Measurements from ENCODE around the gene MSTO1. TPM values are rescaled to one million over a fixed set of nuclear protein-coding genes. Genes with fewer than 3 reads are reported as not detected.

Gene MSTO1
- total and polyA plus RNA-seq, 10 of the 15 experiments (the other 5 are each of a cell fraction or from before 2014, with no cell fraction given), result 16.1 to 87.9 (median 46.6) TPM

DNA sequence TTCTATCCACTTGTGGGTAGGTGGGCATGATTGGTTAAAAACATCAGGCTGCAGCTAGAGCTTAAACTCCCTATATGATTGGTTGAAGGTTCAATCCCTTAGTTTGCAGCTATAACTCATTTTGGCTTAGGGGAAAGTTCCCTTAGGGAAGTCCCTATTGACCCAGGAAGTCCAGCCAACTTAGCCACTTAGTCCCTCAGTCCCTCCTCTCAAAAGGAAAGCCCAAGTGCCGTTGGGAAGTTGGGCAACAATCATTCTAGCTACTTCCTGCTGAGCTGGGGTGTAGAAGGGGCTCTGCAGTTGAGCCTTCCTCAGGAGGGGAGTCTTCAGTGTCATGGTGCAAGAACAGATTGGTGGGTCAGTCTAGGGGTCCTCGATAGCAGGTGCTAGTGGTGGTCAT lies 12.2 kb downstream of the MSTO1 start:
- no TSS peak for BruUV-seq (replicated peaks)
- Histone ChIP-seq H2AFZ (ENCODE audit: control insufficient read depth, low read depth, low read length) (peak overlapping the region; percentile 51), H3K9ac (ENCODE audit: control insufficient read depth, insufficient read depth, low read length) (no peak overlapping the region), H3K4me3 (no peak overlapping the region), H3K4me1 (ENCODE audit: control insufficient read depth, insufficient read depth, low read length) (no peaks in the 10 kb centered on the region), H3K9me3 (replicated peaks; ENCODE audit: control insufficient read depth, insufficient read depth, low read length) (no peaks in the 10 kb centered on the region; the same call in 1 of the 3 replicates), H4K20me1 (ENCODE audit: control insufficient read depth, insufficient read depth) (no peaks in the 10 kb centered on the region), H3K79me2 (ENCODE audit: control insufficient read depth, insufficient read depth, low read length) (no peaks in the 10 kb centered on the region), H3K4me2 (ENCODE audit: control insufficient read depth, insufficient read depth) (no peak overlapping the region), H3K27me3 (replicated peaks in 1 of 2; ENCODE audit: control insufficient read depth in 2 of 2, insufficient read depth in 2 of 2, low read length in 1 of 2) (no peaks in the 10 kb centered on the region), H3K36me3 (ENCODE audit: control insufficient read depth in 2 of 2, insufficient read depth in 2 of 2, low read length in 1 of 2) (no peaks in the 10 kb centered on the region), H3K27ac (ENCODE audit: control insufficient read depth, insufficient read depth) (no peak overlapping the region)
- in situ Hi-C loops (cut with MboI) (no loop called here), intact Hi-C loops (cut with micrococcal nuclease; ENCODE audit: unreplicated experiment) (no loop called here)
- ChIA-PET POLR2A (interaction anchor here (0.5 to 0.7 kb wide), 3 partner anchors 49 to 529 kb away, joined by 3 to 7 read pairs (median 4); no protein-coding TSS in a partner anchor), SMC1A (ENCODE audit: uncharacterized antibody, unreplicated experiment) (interaction anchor here (1.0 kb wide), 1 partner anchor 367 kb away, joined by 3 read pairs; no protein-coding TSS in a partner anchor), CTCF (interaction anchor here (0.6 to 1.4 kb wide), 2 partner anchors 116 to 371 kb away, joined by 4 read pairs; no protein-coding TSS in a partner anchor), RAD21 (ENCODE audit: unreplicated experiment) (no interaction called here)
- FAIRE-seq, result no peak
- TF ChIP-seq, protein P1, sequence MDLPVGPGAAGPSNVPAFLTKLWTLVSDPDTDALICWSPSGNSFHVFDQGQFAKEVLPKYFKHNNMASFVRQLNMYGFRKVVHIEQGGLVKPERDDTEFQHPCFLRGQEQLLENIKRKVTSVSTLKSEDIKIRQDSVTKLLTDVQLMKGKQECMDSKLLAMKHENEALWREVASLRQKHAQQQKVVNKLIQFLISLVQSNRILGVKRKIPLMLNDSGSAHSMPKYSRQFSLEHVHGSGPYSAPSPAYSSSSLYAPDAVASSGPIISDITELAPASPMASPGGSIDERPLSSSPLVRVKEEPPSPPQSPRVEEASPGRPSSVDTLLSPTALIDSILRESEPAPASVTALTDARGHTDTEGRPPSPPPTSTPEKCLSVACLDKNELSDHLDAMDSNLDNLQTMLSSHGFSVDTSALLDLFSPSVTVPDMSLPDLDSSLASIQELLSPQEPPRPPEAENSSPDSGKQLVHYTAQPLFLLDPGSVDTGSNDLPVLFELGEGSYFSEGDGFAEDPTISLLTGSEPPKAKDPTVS (IDR thresholded peaks at IDR 0.05; ENCODE audit: low read depth, low read length), result no peak
- no peak for TF ChIP-seq MTA2 (IDR thresholded peaks at IDR 0.05; ENCODE audit: low read depth)
- no peak for ATAC-seq
- WGBS (ENCODE audit: insufficient coverage, insufficient replicate concordance, low lambda C conversion rate, missing lambda C conversion rate), result 19% methylated on average over 2 of the region's 2 CpGs
- no peak for DNase-seq (ENCODE audit: low read depth, low spot score)

- SMC1A ChIA-PET (ENCODE audit: uncharacterized antibody, unreplicated experiment), result no interaction called here
- DNase-seq (ENCODE audit: low read depth, low spot score), result no peak
- Histone ChIP-seq H3K36me3 (ENCODE audit: control insufficient read depth in 2 of 2, insufficient read depth in 2 of 2, low read length in 1 of 2) (no peaks in the 10 kb centered on the region), H3K4me3 (no peak overlapping the region), H3K79me2 (ENCODE audit: control insufficient read depth, insufficient read depth, low read length) (no peaks in the 10 kb centered on the region), H3K4me1 (ENCODE audit: control insufficient read depth, insufficient read depth, low read length) (no peaks in the 10 kb centered on the region), H3K27me3 (replicated peaks in 1 of 2; ENCODE audit: control insufficient read depth in 2 of 2, insufficient read depth in 2 of 2, low read length in 1 of 2) (no peaks in the 10 kb centered on the region), H3K9ac (ENCODE audit: control insufficient read depth, insufficient read depth, low read length) (no peak overlapping the region), H3K4me2 (ENCODE audit: control insufficient read depth, insufficient read depth) (no peak overlapping the region), H2AFZ (ENCODE audit: control insufficient read depth, low read depth, low read length) (no peak overlapping the region), H4K20me1 (ENCODE audit: control insufficient read depth, insufficient read depth) (no peaks in the 10 kb centered on the region), H3K27ac (ENCODE audit: control insufficient read depth, insufficient read depth) (no peak overlapping the region), H3K9me3 (replicated peaks; ENCODE audit: control insufficient read depth, insufficient read depth, low read length) (no peaks in the 10 kb centered on the region; the same call in 1 of the 3 replicates)
- no peak for ATAC-seq
- in situ Hi-C loops (cut with MboI), result no loop called here
- WGBS (ENCODE audit: insufficient coverage, insufficient replicate concordance, low lambda C conversion rate, missing lambda C conversion rate), result 6% methylated on average over 1 of the region's 1 CpG
- FAIRE-seq, result no peak
- BruUV-seq (replicated peaks), result no TSS peak
- intact Hi-C loops (cut with micrococcal nuclease; ENCODE audit: unreplicated experiment), result no loop called here
- RAD21 ChIA-PET (ENCODE audit: unreplicated experiment), result no interaction called here
- CTCF ChIA-PET, result interaction anchor here (0.6 kb wide), 1 partner anchor 102 kb away, joined by 3 read pairs; no protein-coding TSS in a partner anchor
- POLR2A ChIA-PET, result no interaction called here
- TF ChIP-seq, protein P2, sequence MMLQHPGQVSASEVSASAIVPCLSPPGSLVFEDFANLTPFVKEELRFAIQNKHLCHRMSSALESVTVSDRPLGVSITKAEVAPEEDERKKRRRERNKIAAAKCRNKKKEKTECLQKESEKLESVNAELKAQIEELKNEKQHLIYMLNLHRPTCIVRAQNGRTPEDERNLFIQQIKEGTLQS (IDR thresholded peaks at IDR 0.05; ENCODE audit: borderline replicate concordance, extremely low read depth, low read depth, low read length), result no peak
- TF ChIP-seq WRNIP1 (IDR thresholded peaks at IDR 0.05; ENCODE audit: borderline replicate concordance, low read depth, low read length) (no peak), MAX (IDR thresholded peaks at IDR 0.05; ENCODE audit: low read depth, low read length) (no peak), TCF3 (IDR thresholded peaks at IDR 0.05; ENCODE audit: borderline replicate concordance, insufficient read depth, low read depth, low read length) (no peak), NFYB (IDR thresholded peaks at IDR 0.05; ENCODE audit: insufficient read depth, low read depth, low read length) (no peak), GABPA (IDR thresholded peaks at IDR 0.05; ENCODE audit: low read depth) (no peak), RAD21 (IDR thresholded peaks at IDR 0.05; ENCODE audit: insufficient read depth, low read depth, low read length) (no peak)
- TF ChIP-seq, protein P1 (IDR thresholded peaks at IDR 0.05; ENCODE audit: low read depth, low read length), result no peak
- TF ChIP-seq, protein P3, sequence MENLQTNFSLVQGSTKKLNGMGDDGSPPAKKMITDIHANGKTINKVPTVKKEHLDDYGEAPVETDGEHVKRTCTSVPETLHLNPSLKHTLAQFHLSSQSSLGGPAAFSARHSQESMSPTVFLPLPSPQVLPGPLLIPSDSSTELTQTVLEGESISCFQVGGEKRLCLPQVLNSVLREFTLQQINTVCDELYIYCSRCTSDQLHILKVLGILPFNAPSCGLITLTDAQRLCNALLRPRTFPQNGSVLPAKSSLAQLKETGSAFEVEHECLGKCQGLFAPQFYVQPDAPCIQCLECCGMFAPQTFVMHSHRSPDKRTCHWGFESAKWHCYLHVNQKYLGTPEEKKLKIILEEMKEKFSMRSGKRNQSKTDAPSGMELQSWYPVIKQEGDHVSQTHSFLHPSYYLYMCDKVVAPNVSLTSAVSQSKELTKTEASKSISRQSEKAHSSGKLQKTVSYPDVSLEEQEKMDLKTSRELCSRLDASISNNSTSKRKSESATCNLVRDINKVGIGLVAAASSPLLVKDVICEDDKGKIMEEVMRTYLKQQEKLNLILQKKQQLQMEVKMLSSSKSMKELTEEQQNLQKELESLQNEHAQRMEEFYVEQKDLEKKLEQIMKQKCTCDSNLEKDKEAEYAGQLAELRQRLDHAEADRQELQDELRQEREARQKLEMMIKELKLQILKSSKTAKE (IDR thresholded peaks at IDR 0.05; ENCODE audit: low read depth, poor library complexity, severe bottlenecking), result no peak
Observed at GRCh38 chr1:155623357-155623756, 13.3 kb downstream of the MSTO1 start.

Data from GM12878 (cell line).